Sigmoid colon (tissue), 7 donors: ENCODE measurements around the gene KATNAL1. TPM values are rescaled to one million over a fixed set of nuclear protein-coding genes. Genes with fewer than 3 reads are reported as not detected.

Source experiments
- DNase-seq: peaks from one replicate; pipeline ENCODE4 v3.0.0-alpha.2; 2019
- H3K27ac ChIP-seq, 4 donors: fragments of 200-600 bp; sonication (generic); one replicate each; pipeline ENCODE4 v1.5.1; 2016 to 2019; ENCODE audit warnings: mild to moderate bottlenecking in 1 of 4
- H3K27me3 ChIP-seq, 3 donors: fragments of 200-600 bp; sonication (generic); one replicate each; pipeline ENCODE4 v1.5.1; 2019; ENCODE audit warnings: mild to moderate bottlenecking in 1 of 3
- H3K36me3 ChIP-seq, 4 donors: fragments of 200-600 bp; sonication (generic); one replicate each; pipeline ENCODE4 v1.5.1; 2016 to 2019
- H3K4me1 ChIP-seq, 4 donors: fragments of 200-600 bp; sonication (generic); one replicate each; pipeline ENCODE4 v1.5.1; 2017 to 2019
- H3K4me3 ChIP-seq, 4 donors: fragments of 200-600 bp; sonication (generic); one replicate each; pipeline ENCODE4 v1.5.1; 2017 to 2019; ENCODE audit warnings: mild to moderate bottlenecking in 2 of 4, moderate library complexity in 1 of 4
- H3K9me3 ChIP-seq, 4 donors: fragments of 200-600 bp in 3 of 4; sonication (generic) in 3 of 4; one replicate each; pipeline versions ENCODE4 v1.5.1 to v1.6.1; 2013 to 2019
- EP300 ChIP-seq, 4 donors: sonication (generic); formaldehyde crosslinking; IDR thresholded peaks; one replicate each; pipeline ENCODE4 v1.6.1; 2017; ENCODE audit warnings: antibody characterized with exemption in 4 of 4
- POLR2A ChIP-seq, 2 donors: fragments of 450-650 bp; IDR thresholded peaks; one replicate each; pipeline ENCODE4 v1.6.1; 2016; ENCODE audit warnings: antibody characterized with exemption in 2 of 2, mild to moderate bottlenecking in 2 of 2, moderate library complexity in 2 of 2
- POLR2AphosphoS5 ChIP-seq, 4 donors: sonication (generic); formaldehyde crosslinking; IDR thresholded peaks; one replicate each; pipeline ENCODE4 v1.6.1; 2017; ENCODE audit warnings: antibody characterized with exemption in 4 of 4
- WGBS, 2 donors: extraction: QIAGEN DNeasy Blood & Tissue Kit; methylation state at CpG; one replicate each; pipeline ENCODE4 v1.1.7; 2013; 5-methylcytosine and 5-hydroxymethylcytosine counted together
- intact Hi-C: fragments of 100-400 bp; cut with DNase I; formaldehyde crosslinking; loops from one replicate; pipeline ENCODE4 v1.15.1; 2023
- polyA plus RNA-seq, 3 donors: library from polyadenylated mRNA; stranded (reverse); fragments of 200-250 nt; gene quantifications; one replicate each; pipeline ENCODE4 v1.2.3, GENCODE V29; 2013
- total RNA-seq, 4 donors: library from RNA; depleted of rRNA; stranded (reverse); fragments of >200 nt; gene quantifications; one replicate each; pipeline ENCODE4 v1.1.0, GENCODE V29; 2016
- TF ChIP-seq, protein P1 (sequence below), 4 experiments: fragments of 450-650 bp in 3 of 4; fragments of 200-600 bp in 1 of 4; IDR thresholded peaks; one replicate each; pipeline ENCODE4 v1.5.1; 2016 to 2019; ENCODE audit warnings: antibody characterized with exemption in 4 of 4, mild to moderate bottlenecking in 3 of 4, moderate library complexity in 2 of 4
- donor health status: healthy with polysubstance abuse.
- donor health status: Bipolar disorder and iron deficiency.
- donor health status: healthy.

The KATNAL1 gene
- total and polyA plus RNA-seq, 7 donors = 0.92 to 51.2 (median 31.9) TPM

- H3K4me3 ChIP-seq = no peak overlapping the region
- intact Hi-C loops = no loop called here
- H3K36me3 ChIP-seq = no peaks in the 10 kb centered on the region
- no peaks in the 10 kb centered on the region for H3K9me3 ChIP-seq
- H3K27me3 ChIP-seq = no peaks in the 10 kb centered on the region
- peaks cover 0 to 24% (median 19%) of the 10 kb centered on the region in 4 donors for H3K4me1 ChIP-seq
- 65 to 91% methylated on average over 5 of the region's 5 CpGs for WGBS, 2 donors
- TF ChIP-seq POLR2AphosphoS5 (IDR thresholded peaks at IDR 0.05) = peak in 1 of 4 donors; percentile 11
- TF ChIP-seq, protein P1, sequence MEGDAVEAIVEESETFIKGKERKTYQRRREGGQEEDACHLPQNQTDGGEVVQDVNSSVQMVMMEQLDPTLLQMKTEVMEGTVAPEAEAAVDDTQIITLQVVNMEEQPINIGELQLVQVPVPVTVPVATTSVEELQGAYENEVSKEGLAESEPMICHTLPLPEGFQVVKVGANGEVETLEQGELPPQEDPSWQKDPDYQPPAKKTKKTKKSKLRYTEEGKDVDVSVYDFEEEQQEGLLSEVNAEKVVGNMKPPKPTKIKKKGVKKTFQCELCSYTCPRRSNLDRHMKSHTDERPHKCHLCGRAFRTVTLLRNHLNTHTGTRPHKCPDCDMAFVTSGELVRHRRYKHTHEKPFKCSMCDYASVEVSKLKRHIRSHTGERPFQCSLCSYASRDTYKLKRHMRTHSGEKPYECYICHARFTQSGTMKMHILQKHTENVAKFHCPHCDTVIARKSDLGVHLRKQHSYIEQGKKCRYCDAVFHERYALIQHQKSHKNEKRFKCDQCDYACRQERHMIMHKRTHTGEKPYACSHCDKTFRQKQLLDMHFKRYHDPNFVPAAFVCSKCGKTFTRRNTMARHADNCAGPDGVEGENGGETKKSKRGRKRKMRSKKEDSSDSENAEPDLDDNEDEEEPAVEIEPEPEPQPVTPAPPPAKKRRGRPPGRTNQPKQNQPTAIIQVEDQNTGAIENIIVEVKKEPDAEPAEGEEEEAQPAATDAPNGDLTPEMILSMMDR (IDR thresholded peaks at IDR 0.05) = no peak
- DNase-seq = no peak
- peak overlapping the region in 3 of 4 donors; percentile 34 to 61 (median 58) for H3K27ac ChIP-seq
Observed at GRCh38 chr13:30346153-30346788, 38.9 kb upstream of the KATNAL1 start.

- Histone ChIP-seq H3K4me1 (peaks cover 0 to 31% (median 26%) of the 10 kb centered on the region in 4 donors), H3K36me3 (no peaks in the 10 kb centered on the region), H3K9me3 (no peaks in the 10 kb centered on the region), H3K27me3 (no peaks in the 10 kb centered on the region), H3K4me3 (no peak overlapping the region), H3K27ac (peak overlapping the region in 2 of 4 donors; percentile 58 to 61)
- TF ChIP-seq, protein P1 (IDR thresholded peaks at IDR 0.05) = no peak
- TF ChIP-seq POLR2A (IDR thresholded peaks at IDR 0.05) = no peak
- TF ChIP-seq POLR2AphosphoS5 (IDR thresholded peaks at IDR 0.05) = no peak
- no peak for TF ChIP-seq EP300 (IDR thresholded peaks at IDR 0.05)
- 95 to 96% methylated on average over 1 of the region's 1 CpG for WGBS, 2 donors
- intact Hi-C loops = no loop called here
- no peak for DNase-seq
Observed at GRCh38 chr13:30345426-30346100, 38.2 kb upstream of the KATNAL1 start.

DNA sequence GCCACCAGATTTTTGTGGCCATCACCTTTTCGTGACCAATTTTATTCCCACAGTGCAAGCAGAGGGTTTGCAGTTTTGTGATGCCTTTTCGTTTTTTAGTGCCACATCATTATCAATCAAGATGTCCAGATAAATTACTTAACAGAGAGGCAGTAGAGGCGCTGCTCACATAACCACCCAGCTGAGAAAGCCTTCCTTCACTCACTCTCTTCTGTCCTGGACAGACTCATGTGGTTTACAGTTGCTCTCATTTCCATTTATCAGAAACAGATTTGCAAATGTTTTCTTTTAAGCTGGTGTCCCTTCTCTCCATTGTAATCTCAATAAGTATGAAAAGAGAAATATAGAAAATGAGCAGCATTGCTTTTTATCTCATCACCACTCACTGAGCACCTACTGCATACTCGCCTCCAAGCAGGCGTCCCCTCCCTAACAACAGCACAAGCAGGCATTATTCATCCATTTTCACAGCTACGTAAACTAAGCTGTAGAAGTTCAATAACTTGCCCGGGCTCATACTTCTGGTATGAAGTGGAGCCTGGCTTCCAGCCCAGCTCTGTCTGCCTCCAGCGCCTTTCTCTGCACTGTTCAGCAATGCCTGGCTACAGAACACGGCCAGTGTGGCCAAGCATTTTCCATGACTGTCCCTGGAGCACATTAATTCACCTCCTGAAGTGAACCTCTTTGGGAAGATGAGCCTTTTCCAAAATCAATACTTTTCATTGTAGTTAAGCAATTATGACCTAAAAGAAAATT, 34.6 kb upstream of the KATNAL1 start:
- H3K4me1 ChIP-seq = peaks cover 0 to 60% (median 54%) of the 10 kb centered on the region in 4 donors
- 36 to 67% methylated on average over 9 of the region's 9 CpGs for whole genome bisulfite sequencing, 2 donors
- no peaks in the 10 kb centered on the region for H3K9me3 ChIP-seq
- DNase-seq = peak; percentile 97
- peak overlapping the region; percentile 73 to 86 (median 80) for H3K27ac ChIP-seq
- TF ChIP-seq POLR2A (IDR thresholded peaks at IDR 0.05) (no peak), POLR2AphosphoS5 (IDR thresholded peaks at IDR 0.05) (peak; percentile 19 to 71 (median 66)), EP300 (IDR thresholded peaks at IDR 0.05) (peak in 2 of 4 donors; percentile 41 to 53)
- TF ChIP-seq, protein P1 (IDR thresholded peaks at IDR 0.05) = no peak
- H3K36me3 ChIP-seq = no peaks in the 10 kb centered on the region
- H3K4me3 ChIP-seq = no peak overlapping the region
- intact Hi-C loops = loop anchor here (2.0 to 5.0 kb wide), 4 partner anchors 35 to 215 kb away; partner anchors contain the start of gene KATNAL1
- H3K27me3 ChIP-seq = no peaks in the 10 kb centered on the region

GRCh38 chr13:30340331-30341250, 33.2 kb upstream of the KATNAL1 start:
- 75 to 87% methylated on average over 10 of the region's 10 CpGs for WGBS, 2 donors
- Histone ChIP-seq H3K27ac (peak overlapping the region; percentile 73 to 86 (median 80)), H3K36me3 (no peaks in the 10 kb centered on the region), H3K27me3 (no peaks in the 10 kb centered on the region), H3K9me3 (no peaks in the 10 kb centered on the region), H3K4me3 (no peak overlapping the region), H3K4me1 (peaks cover 0 to 54% (median 47%) of the 10 kb centered on the region in 4 donors)
- intact Hi-C loops = loop anchor here (2.0 to 5.0 kb wide), 4 partner anchors 34 to 213 kb away; partner anchors contain the start of gene KATNAL1
- peak; percentile 95 for DNase-seq
- TF ChIP-seq, protein P1 (IDR thresholded peaks at IDR 0.05) = no peak
- TF ChIP-seq EP300 (IDR thresholded peaks at IDR 0.05) (peak in 1 of 4 donors; percentile 70), POLR2AphosphoS5 (IDR thresholded peaks at IDR 0.05) (peak; percentile 53 to 73 (median 64))
